SKM-1 (cell line): ENCODE measurements around the gene USP7.
"Not testable (repeated sequence)": the region's sequence is repeated elsewhere in the genome, so short reads cannot be mapped to it uniquely, and the experiment has no call there.

Experiments used
- DNase-seq: peaks from one replicate; lab custom pipeline; 2025; ENCODE audit not compliant: unreplicated experiment; lab: John Stamatoyannopoulos, UW

USP7 gene

GRCh38 chr16:8848939-8849391, 114.7 kb downstream of the USP7 start:
- DNase-seq = no peak

DNA sequence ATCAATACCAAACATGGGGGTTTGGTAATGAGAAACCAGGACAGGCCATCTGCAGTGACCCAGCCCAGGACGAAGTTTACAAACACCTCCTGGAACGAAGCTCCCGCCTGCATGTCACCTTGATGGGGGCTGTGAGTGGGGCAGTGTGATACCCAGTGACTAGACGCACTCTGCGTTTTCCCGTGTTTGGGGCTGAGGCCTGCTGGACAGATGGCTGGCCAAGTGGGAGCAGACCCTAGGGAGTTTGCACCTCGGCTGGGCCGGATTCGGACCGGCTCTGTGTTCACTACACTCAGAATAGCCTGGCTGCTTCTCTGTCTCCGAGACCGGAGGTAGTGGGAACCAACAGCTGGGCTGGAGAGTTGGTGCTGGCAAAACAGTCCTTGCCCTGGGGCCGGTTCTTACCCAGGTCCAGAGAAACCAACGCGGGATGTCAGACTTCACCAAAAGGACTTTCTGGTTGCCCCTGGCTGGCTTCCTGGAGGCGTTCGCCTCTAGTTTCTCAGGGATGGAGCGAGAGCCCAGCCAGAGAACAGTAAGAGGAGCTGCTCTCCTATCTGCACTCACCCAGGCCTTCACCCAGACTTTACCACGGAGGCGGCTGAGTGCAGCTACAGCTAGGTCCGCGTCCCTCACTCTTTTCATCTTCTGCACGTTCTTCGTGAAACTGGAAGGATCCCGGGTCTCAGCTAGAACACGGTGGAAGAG, 115.3 kb downstream of the USP7 start:
- DNase-seq = no peak

DNA sequence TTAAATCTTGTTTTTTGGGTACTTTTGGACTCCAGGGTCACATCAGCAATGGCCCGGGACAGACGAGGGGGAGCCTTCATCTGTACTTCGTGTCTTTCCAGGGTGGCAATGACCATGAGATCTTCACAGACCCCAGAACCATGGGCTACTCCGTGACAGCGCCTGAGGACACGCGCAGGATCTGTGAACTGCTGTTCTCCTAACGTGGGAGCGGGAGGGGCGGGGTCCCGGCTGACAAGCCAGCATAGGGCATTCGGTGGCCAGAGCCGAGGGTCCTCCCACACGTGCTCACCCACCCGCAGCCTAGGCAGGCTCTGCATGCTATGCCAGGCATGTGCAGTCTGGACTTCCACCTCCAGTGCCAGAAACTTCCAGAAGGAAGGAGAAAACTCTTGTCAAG, 116.1 kb downstream of the USP7 start:
- no peak for DNase-seq

DNA sequence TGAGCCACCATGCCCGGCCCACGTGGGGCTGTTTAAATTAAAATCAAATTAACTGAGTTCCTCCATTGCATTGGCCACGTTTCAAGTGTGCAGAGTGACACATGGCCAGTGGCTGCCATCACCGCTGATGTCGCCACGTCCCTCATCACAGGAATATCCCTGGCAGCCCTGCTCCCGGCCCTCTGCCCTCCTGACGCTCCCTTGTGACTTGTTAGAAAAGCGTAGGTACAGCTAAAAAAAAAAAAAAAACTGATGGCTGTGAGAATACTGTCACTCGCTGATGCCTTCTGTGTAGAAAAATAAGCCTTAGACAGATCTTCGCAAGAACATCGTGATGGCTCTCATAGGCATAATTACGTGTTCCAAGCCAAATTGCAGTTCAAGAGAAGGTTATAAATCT, 116.6 kb downstream of the USP7 start:
- DNase-seq = no peak

GRCh38 chr16:8846401-8846932, 117.2 kb downstream of the USP7 start:
- DNase-seq = no peak

- no peak for DNase-seq
Measured at GRCh38 chr16:8845699-8846298, 117.9 kb downstream of the USP7 start.

DNA sequence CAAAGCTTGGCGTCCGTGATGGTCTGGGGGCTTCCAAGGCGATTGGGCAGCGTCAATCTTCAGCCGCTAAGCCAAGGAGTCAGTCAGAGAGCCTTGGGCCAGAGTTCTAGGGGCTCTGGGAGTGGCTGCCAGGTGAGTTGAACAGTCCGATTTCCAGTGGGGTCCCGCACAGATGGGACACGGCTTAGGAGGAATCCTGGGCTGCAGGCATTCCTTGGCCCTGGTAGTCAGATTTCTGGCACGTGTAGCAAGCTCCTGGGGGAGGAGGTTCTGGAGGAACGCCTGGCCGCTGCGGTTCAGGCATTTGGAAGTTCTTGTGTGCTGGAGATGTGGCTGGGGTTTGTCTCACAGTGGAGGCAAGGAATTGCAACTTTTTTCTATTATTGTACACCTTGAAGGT, 120.4 kb downstream of the USP7 start:
- not testable (repeated sequence) for DNase-seq
